Adipocyte (in vitro differentiated cells): ENCODE data around the gene SCUBE1.
"Not testable (repeated sequence)": the region's sequence is repeated elsewhere in the genome, so short reads cannot be mapped to it uniquely, and the experiment has no call there.

Experiments used
- DNase-seq: peaks from one replicate; pipeline ENCODE4 v3.0.0-alpha.2; 2015; ENCODE audit warnings: low read depth
- H3K27me3 ChIP-seq: replicated peaks from 2 replicates; pipeline ENCODE4 v1.7.0; 2013; ENCODE audit warnings: mild to moderate bottlenecking, low read length, moderate library complexity; ENCODE audit not compliant: control insufficient read depth, insufficient read depth
- H3K36me3 ChIP-seq: 2 replicates; pipeline ENCODE4 v1.7.0; 2013; ENCODE audit warnings: low read length, mild to moderate bottlenecking, moderate library complexity; ENCODE audit not compliant: control insufficient read depth, insufficient read depth, severe bottlenecking
- H3K4me1 ChIP-seq: 2 replicates; pipeline ENCODE4 v1.7.0; 2013; ENCODE audit warnings: mild to moderate bottlenecking, low read length, moderate library complexity; ENCODE audit not compliant: control insufficient read depth, insufficient read depth
- H3K4me3 ChIP-seq: 2 replicates; pipeline ENCODE4 v1.7.0; 2013; ENCODE audit warnings: mild to moderate bottlenecking, low read length, moderate library complexity
- H3K9ac ChIP-seq: 2 replicates; pipeline ENCODE4 v1.7.0; 2013; ENCODE audit warnings: mild to moderate bottlenecking, low read length, moderate library complexity
- H3K9me3 ChIP-seq: 2 replicates; pipeline ENCODE4 v1.7.0; 2013; ENCODE audit warnings: mild to moderate bottlenecking, low read length, moderate library complexity; ENCODE audit not compliant: control insufficient read depth

Gene SCUBE1

DNA sequence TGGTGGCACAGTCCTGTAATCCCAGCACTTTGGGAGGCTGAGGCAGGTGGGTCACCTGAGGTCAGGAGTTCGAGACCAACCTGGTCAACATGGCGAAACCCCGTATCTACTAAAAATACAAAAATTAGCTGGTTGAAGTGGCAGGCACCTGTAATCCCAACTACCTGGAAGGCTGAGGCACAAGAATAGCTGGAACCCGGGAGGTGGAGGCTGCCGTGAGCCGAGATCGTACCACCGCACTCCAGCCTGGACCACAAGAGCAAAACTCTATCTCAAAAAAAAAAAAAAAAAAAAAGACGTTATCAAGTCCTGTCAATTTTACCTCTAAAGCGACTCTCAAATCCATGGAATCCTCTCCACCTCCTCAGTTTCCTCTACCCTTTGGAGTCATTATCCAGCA is 12.5 kb upstream of the SCUBE1 start:
- not testable (repeated sequence) for H3K9ac ChIP-seq, H3K36me3 ChIP-seq, DNase-seq, H3K4me3 ChIP-seq, H3K4me1 ChIP-seq, H3K9me3 ChIP-seq
- peaks cover 40% of the 10 kb centered on the region for H3K27me3 ChIP-seq

DNA sequence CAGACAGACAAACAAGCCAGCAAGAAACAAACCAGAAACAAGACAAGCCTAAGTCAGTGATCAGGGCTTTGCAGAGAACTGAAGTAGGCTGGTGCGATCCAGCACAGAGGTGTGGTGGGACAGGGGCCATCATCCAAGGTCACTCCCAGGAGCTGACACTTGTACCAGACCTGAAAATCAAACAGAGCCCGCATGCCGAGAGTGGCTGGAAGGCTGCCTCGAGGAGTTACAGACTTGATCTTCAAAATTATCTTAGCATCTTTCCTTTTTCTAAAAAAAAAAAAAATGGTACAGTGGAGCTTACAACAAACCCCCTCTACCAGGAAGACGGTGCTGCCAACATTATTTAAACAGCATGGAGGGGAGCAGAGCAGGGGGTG is 8.8 kb upstream of the SCUBE1 start:
- no peak for DNase-seq
- peaks cover 52% of the 10 kb centered on the region for H3K27me3 ChIP-seq
- peaks cover 4% of the 10 kb centered on the region for H3K4me1 ChIP-seq
- H3K4me3 ChIP-seq: no peak overlapping the region
- no peaks in the 10 kb centered on the region for H3K36me3 ChIP-seq
- no peak overlapping the region for H3K9ac ChIP-seq
- H3K9me3 ChIP-seq: peaks cover 7% of the 10 kb centered on the region

DNA sequence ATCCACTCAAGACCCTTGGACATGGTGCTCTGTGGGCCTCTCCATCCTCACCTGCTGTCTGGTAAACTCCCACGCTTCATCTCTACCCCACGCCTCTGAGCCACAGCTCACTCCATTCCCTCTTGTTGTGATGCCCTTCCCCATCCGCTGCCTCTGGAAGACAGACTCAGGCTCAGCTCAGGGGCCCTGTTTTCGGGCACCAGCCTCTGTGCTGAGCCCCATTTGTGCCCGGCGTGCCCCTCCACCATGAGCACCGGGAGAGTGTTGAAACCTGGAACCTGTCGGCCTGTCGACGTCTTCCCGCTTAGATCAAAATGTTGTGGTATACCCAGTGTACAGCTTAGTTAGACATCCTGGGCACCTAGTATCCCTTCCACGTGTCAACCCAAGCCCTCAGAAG is 6.5 kb upstream of the SCUBE1 start:
- H3K9ac ChIP-seq: no peak overlapping the region
- peaks cover 4% of the 10 kb centered on the region for H3K4me1 ChIP-seq
- no peak for DNase-seq
- peaks cover 7% of the 10 kb centered on the region for H3K9me3 ChIP-seq
- peaks cover 62% of the 10 kb centered on the region for H3K27me3 ChIP-seq
- no peaks in the 10 kb centered on the region for H3K36me3 ChIP-seq
- no peak overlapping the region for H3K4me3 ChIP-seq

DNA sequence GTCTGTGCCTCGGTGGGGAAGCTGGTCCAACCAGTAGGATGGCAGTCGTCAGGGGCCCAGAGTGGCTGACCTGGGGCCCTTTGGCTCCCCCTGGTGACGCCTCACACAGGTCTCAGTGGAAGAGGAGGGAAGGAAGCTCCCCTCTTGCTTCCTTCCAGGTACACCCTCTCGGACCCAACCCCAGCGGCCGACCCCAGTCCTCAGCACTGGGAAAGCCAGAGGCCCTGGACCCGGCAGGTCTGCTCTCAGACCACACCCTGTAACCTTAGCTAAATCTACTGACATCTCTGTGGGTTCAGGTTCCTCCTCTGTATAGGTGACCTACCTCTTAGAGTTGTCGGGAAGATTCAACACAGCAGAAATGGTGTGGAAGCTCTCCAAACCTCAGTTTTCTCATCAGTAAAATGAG is 3.4 kb upstream of the SCUBE1 start:
- Histone ChIP-seq H3K9ac (no peak overlapping the region), H3K27me3 (peaks cover 66% of the 10 kb centered on the region), H3K9me3 (peaks cover 7% of the 10 kb centered on the region), H3K4me1 (peaks cover 4% of the 10 kb centered on the region), H3K4me3 (no peak overlapping the region), H3K36me3 (no peaks in the 10 kb centered on the region)
- DNase-seq: peak; percentile 28

DNA sequence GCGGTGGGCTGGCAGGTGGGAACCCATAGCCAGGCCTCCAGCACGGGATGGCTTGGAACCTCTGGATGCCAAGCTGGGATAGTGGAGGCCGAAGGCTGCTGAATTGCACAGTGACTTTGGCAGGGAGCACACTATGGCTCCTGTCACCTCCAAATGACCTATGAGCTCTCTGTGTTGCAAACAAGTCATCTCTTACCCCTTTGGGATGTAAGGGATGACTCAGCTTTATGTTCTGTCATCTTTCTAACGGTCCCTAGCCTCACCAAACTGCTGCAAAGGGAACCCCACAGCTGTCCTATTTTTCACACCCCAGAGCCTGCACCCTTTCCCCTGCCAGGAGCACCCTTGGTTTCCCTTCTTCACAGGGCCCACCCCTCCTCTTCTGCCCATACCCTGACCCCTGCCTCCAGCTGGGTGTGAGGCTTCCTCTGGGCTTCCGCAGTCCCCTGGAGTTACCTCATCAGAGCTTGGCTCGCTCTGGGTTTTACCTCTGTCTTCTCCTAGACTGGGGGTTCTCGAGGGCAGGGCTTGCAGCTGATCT is 2.7 kb upstream of the SCUBE1 start:
- no peaks in the 10 kb centered on the region for H3K36me3 ChIP-seq
- no peak overlapping the region for H3K9ac ChIP-seq
- peaks cover 68% of the 10 kb centered on the region for H3K27me3 ChIP-seq
- H3K4me3 ChIP-seq: no peak overlapping the region
- DNase-seq: no peak
- H3K4me1 ChIP-seq: peaks cover 4% of the 10 kb centered on the region
- peaks cover 7% of the 10 kb centered on the region for H3K9me3 ChIP-seq

DNA sequence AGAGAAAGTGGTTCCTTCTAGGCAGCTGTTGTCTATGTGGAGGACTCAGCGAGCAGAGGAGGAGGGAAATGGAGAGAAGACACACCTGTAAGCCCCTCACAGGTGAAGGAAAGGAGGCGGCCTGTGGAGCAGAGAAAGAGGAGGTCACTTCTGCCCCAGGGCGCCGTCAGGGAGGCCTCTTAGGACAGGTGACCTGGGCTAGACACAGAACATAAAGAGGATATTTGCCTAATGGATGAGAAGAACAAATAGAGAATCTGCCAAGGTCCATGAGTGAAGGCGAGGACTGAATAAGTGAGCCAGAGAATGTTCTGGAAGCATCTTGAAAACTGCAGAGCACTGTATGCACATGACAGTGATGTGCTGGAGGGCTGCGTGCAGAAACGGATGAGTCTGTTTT is 2.2 kb upstream of the SCUBE1 start:
- no peak overlapping the region for H3K4me3 ChIP-seq
- DNase-seq: no peak
- peaks cover 4% of the 10 kb centered on the region for H3K4me1 ChIP-seq
- H3K36me3 ChIP-seq: no peaks in the 10 kb centered on the region
- H3K9me3 ChIP-seq: peaks cover 7% of the 10 kb centered on the region
- H3K27me3 ChIP-seq: peaks cover 70% of the 10 kb centered on the region
- H3K9ac ChIP-seq: no peak overlapping the region

DNA sequence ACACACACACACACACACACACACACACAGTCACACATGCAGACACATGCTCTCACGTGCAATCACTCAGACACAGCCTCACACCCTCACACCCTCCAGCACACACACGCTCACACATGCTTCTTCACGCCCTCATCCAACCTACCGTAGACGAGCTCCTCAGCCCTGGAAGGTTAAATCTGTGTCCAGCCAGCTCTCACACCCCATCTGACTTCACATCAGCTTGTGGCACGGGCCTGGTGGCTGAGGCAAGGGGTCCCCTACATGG is 1.3 kb upstream of the SCUBE1 start:
- Histone ChIP-seq H3K27me3 (peaks cover 68% of the 10 kb centered on the region), H3K9me3 (peaks cover 3% of the 10 kb centered on the region), H3K4me1 (peaks cover 4% of the 10 kb centered on the region), H3K36me3 (no peaks in the 10 kb centered on the region), H3K9ac (no peak overlapping the region), H3K4me3 (no peak overlapping the region)
- DNase-seq: no peak

DNA sequence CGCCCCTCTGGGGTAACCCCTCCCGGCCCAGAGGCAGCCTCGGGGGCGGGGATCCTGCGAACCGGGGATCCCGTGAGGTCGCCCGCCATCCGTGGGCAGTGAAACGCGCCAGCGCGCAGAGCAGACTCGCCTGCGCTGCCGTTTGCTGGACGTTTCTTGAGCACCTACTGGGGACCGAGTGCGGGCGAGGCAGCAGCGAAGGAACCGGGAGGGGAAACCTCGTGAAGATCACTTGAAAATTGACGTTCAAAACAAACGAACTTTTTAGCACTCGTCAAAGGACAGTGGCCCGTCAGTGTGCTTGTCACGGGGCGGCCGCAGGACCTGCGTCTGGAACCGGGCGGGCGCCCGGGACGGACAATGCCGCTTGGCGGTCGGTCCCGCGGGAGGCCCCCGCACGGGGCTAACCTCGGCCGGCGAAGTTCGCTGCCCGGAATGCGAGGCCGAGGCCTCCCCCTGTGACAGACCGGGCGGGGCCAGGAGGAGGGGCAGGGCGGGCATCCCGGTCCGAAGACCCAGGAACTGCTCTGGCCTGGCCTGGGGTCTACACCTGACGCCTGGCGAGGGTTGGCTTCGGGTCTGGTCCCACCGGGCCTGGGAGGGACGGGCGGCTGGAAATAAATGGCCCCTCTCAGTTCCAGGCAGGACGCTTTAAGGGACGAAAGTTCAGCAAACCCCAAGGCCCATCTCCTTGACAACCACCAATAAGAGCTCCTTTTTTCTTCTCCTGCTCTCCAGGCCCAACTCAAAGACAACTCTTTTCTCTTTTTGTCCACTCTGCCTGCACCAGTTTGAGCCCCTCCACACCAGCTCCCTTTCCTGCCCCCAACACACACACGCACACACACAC is 723 bp upstream of the SCUBE1 start:
- no peak overlapping the region for H3K9ac ChIP-seq
- H3K36me3 ChIP-seq: no peaks in the 10 kb centered on the region
- H3K4me1 ChIP-seq: peaks cover 4% of the 10 kb centered on the region
- H3K9me3 ChIP-seq: peaks cover 3% of the 10 kb centered on the region
- H3K27me3 ChIP-seq: peaks cover 67% of the 10 kb centered on the region
- DNase-seq: no peak
- H3K4me3 ChIP-seq: no peak overlapping the region

DNA sequence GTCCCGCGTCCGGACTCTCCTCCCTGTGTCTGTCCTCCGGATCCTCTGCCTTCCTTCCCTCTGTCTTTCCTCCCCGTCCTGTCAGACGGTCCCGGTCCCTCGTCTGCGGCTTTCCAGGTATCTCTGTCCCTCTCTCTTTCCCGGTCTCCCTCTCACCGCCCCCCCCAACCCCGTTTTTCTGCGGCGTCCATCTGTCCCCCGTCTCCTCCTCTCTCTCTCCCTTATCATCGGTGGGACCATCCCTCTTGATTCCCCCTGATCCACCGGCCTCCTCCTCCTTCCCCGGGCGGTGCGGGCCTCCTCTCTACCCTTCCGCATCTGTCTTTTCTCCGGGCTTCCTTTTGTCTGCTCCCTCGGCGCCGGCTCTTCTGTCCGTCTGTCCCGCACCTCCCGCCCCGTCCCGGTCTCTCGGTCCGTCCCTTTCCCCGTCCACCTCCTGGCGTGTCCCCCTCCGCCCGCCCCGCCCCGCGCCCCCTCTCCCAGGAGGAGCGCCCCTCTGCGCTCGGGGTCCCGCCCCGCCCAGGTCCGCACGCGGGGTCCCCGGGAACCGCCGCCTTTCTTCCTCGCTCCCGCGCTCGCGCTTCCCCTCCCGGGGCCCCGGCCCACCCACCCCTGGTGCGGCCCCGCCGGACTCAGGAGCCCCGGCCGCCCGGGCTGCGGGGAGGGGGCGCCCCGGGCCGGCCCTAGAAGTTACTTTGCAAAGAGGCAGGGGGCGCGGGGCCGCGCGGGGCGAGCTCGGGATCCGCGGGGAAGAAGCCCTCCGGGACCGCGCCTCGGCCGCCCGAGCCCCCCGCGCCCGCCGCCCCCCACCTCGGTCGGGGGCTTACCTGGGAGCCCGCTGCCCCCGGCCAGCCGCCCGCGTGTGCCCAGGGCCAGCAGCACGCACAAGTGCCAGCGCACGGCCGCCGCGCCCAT is 568 bp downstream of the SCUBE1 start:
- Histone ChIP-seq H3K27me3 (peaks cover 72% of the 10 kb centered on the region), H3K9me3 (no peaks in the 10 kb centered on the region), H3K4me1 (peaks cover 1% of the 10 kb centered on the region), H3K4me3 (no peak overlapping the region), H3K9ac (no peak overlapping the region), H3K36me3 (no peaks in the 10 kb centered on the region)
- DNase-seq: no peak

DNA sequence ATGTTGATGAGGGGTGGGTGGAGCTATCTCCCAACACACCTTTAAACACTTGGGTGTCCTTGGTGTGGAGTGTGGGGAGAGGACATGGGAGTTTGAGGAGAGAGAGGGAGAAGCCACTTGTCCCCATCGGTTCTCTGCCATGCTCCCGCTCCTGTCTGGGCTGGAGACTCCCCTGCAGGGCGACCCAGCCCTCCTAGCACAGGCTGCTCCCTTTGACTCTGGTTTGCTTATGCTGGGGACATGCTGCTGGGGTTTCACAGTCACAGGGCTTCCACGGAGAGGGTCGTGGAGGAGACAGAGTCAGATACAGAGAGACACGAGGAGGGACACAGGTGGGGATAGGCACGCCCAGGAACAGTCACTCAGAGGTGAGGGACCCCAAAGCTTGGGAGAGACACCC is 1.6 kb downstream of the SCUBE1 start:
- Histone ChIP-seq H3K9me3 (no peaks in the 10 kb centered on the region), H3K4me1 (no peaks in the 10 kb centered on the region), H3K9ac (no peak overlapping the region), H3K4me3 (no peak overlapping the region), H3K36me3 (no peaks in the 10 kb centered on the region), H3K27me3 (peaks cover 74% of the 10 kb centered on the region)
- DNase-seq: no peak

DNA sequence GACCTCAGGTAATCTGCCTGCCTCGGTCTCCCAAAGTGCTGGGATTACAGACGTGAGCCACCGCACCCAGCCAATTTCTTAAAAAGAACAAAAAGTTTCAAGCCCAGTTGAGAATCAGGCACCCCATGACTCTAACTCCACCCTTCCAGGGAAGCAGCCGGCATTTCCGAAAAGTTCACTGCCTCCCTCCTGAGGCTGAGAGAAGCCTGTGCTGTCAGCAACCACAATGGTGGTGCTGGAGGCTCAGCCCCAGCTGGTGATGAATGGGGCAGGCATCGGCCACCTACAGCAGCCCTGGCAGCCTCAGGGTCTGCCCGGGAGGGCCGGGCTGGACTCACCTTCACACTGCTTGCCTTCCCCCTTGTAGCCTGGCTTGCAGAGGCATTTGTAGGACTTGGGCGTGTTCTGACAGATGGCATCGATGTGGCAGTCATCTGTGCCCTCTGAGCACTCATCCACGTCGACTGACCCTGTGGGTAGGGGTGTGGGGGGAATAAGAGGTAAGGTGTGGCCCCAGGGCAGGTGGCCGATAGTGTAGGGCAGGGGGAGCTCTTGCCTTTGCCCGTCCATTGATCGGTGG is 4.3 kb downstream of the SCUBE1 start:
- Histone ChIP-seq H3K27me3 (peaks cover 75% of the 10 kb centered on the region), H3K4me3 (no peak overlapping the region), H3K36me3 (no peaks in the 10 kb centered on the region), H3K9me3 (peaks cover 10% of the 10 kb centered on the region), H3K9ac (no peak overlapping the region), H3K4me1 (no peaks in the 10 kb centered on the region)
- no peak for DNase-seq
